Thyroid gland (tissue), 4 donors: ENCODE results near the gene CCL15. TPM values are rescaled to one million over a fixed set of nuclear protein-coding genes. Genes with fewer than 3 reads are reported as not detected.

Source experiments
- DNase-seq, 2 donors: peaks; one replicate each; pipeline ENCODE4 v3.0.0-alpha.2; 2019
- H3K27ac ChIP-seq, 3 donors: fragments of 200-600 bp; sonication (generic); 1 replicate in 2 of 3; 2 replicates in 1 of 3; pipeline ENCODE4 v1.5.1; 2016 to 2019; ENCODE audit warnings: mild to moderate bottlenecking in 1 of 3, moderate library complexity in 1 of 3
- H3K27me3 ChIP-seq: fragments of 200-600 bp; sonication (generic); one replicate; pipeline ENCODE4 v1.5.1; 2019
- H3K36me3 ChIP-seq, 2 donors: fragments of 200-600 bp; sonication (generic); one replicate each; pipeline ENCODE4 v1.5.1; 2016 to 2019
- H3K4me1 ChIP-seq, 2 donors: fragments of 200-600 bp; sonication (generic); one replicate each; pipeline ENCODE4 v1.5.1; 2017 to 2019
- H3K4me3 ChIP-seq, 3 donors: fragments of 200-600 bp; sonication (generic); replicated peaks in 1 of 3; 1 replicate in 2 of 3; 2 replicates in 1 of 3; pipeline ENCODE4 v1.5.1; 2016; ENCODE audit warnings: mild to moderate bottlenecking in 1 of 3
- H3K9me3 ChIP-seq: fragments of 200-600 bp; sonication (generic); one replicate; pipeline ENCODE4 v1.5.1; 2017
- POLR2A ChIP-seq, 2 donors: fragments of 450-650 bp; IDR thresholded peaks; one replicate each; pipeline ENCODE4 v1.6.1; 2017; ENCODE audit warnings: antibody characterized with exemption in 2 of 2, mild to moderate bottlenecking in 2 of 2, moderate library complexity in 1 of 2
- WGBS, 2 donors: methylation state at CpG; one replicate each; pipeline ENCODE4 v1.1.5; 2017; 5-methylcytosine and 5-hydroxymethylcytosine counted together
- intact Hi-C: fragments of 100-400 bp; cut with DNase I; formaldehyde crosslinking; loops from one replicate; pipeline ENCODE4 v1.15.1; 2023
- total RNA-seq, 4 donors: library from RNA; depleted of rRNA; stranded (reverse); fragments of >200 nt; gene quantifications; one replicate each; pipeline ENCODE4 v1.2.3, GENCODE V29; 2016
- TF ChIP-seq, protein P1 (sequence below), 6 experiments: fragments of 200-600 bp in 3 of 6; fragments of 450-650 bp in 3 of 6; sonication (generic) in 3 of 6; IDR thresholded peaks; one replicate each; pipeline ENCODE4 v1.5.1; 2016 to 2019; ENCODE audit warnings: antibody characterized with exemption in 6 of 6, mild to moderate bottlenecking in 2 of 6, inconsistent platforms in 1 of 6, moderate library complexity in 1 of 6

The CCL15 gene
- total RNA-seq, 4 donors from 2014 or later, result 0.33 TPM; not detected in 3

DNA sequence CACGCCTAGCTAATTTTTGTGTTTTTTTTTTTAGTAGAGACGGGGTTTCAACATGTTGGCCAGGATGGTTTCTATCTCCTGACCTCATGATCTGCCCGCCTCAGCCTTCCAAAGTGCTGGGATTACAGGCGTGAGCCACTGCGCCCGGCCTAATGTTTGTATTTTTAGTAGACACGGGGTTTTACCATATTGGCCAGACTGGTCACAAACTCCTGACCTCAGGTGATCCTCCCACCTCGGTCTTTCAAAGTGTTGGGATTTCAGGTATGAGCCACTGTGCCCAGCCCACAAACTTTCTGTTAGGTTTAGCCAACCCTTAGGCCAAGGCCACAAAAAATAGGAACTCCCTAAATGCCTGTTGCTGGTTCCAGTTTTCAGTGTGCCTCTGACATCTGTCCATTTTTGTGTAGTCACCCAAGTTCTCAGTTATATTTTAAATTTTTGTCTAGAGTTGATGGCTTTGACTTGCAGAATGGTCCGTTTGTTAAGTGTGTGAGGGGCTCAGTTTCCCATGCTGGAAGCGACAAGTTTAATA lies 32.8 kb downstream of the CCL15 start:
- H3K27me3 ChIP-seq, result no peaks in the 10 kb centered on the region
- no peak overlapping the region for H3K27ac ChIP-seq
- no peaks in the 10 kb centered on the region for H3K36me3 ChIP-seq
- no peak for DNase-seq
- H3K4me3 ChIP-seq, result no peak overlapping the region
- H3K4me1 ChIP-seq, result no peaks in the 10 kb centered on the region
- intact Hi-C loops, result no loop called here
- TF ChIP-seq, protein P1, sequence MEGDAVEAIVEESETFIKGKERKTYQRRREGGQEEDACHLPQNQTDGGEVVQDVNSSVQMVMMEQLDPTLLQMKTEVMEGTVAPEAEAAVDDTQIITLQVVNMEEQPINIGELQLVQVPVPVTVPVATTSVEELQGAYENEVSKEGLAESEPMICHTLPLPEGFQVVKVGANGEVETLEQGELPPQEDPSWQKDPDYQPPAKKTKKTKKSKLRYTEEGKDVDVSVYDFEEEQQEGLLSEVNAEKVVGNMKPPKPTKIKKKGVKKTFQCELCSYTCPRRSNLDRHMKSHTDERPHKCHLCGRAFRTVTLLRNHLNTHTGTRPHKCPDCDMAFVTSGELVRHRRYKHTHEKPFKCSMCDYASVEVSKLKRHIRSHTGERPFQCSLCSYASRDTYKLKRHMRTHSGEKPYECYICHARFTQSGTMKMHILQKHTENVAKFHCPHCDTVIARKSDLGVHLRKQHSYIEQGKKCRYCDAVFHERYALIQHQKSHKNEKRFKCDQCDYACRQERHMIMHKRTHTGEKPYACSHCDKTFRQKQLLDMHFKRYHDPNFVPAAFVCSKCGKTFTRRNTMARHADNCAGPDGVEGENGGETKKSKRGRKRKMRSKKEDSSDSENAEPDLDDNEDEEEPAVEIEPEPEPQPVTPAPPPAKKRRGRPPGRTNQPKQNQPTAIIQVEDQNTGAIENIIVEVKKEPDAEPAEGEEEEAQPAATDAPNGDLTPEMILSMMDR (IDR thresholded peaks at IDR 0.05), result no peak
- no peaks in the 10 kb centered on the region for H3K9me3 ChIP-seq
- 81 to 89% methylated on average over 10 of the region's 10 CpGs for WGBS, 2 donors

DNA sequence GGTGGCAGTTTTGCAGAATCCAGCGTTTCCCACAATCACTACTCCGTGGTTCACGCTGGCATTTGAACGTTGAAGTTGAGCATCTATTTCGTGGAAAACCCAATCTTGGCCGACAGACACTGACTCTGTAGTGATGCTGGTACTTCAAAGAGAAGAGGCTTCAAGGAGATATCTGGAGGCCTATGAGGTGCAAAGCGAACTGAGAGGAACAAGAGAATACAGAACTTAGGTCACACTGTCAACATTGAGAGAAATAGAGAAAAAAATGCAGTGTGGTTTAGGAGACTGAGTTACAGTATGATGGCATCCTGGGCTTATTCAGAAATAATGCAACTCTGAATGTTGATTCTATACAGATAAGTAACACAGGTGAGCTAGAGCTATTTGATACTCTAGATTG lies 36.1 kb downstream of the CCL15 start:
- Histone ChIP-seq H3K36me3 (no peaks in the 10 kb centered on the region), H3K9me3 (no peaks in the 10 kb centered on the region), H3K4me3 (no peak overlapping the region), H3K4me1 (no peaks in the 10 kb centered on the region), H3K27me3 (no peaks in the 10 kb centered on the region), H3K27ac (no peak overlapping the region)
- WGBS, 2 donors, result 91 to 94% methylated on average over 7 of the region's 7 CpGs
- intact Hi-C loops, result no loop called here
- DNase-seq, result no peak
- no peak for TF ChIP-seq POLR2A (IDR thresholded peaks at IDR 0.05)
- TF ChIP-seq, protein P1 (IDR thresholded peaks at IDR 0.05), result no peak

DNA sequence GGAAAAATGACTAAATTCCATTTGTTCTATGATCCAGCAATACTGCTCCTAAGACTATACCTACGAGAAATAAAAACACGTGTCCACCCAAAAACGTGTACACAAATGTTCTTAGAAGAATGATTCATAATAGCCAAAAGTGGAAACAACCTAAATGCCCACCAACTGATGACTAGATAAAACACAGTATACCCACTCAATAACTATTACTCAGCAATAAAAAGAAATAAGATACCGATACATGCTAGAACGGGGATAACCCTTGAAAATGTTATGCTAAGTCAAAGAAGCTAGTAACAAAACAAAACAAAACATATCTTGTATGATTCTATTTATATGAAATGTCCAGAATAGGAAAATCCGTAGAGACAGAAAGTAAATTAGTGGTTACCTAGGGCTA lies 37.7 kb downstream of the CCL15 start:
- no peak overlapping the region for H3K4me3 ChIP-seq
- no peaks in the 10 kb centered on the region for H3K4me1 ChIP-seq
- intact Hi-C loops, result no loop called here
- 79 to 85% methylated on average over 6 of the region's 6 CpGs for WGBS, 2 donors
- DNase-seq, result no peak
- TF ChIP-seq, protein P1 (IDR thresholded peaks at IDR 0.05), result no peak
- no peak for TF ChIP-seq POLR2A (IDR thresholded peaks at IDR 0.05)
- H3K36me3 ChIP-seq, result no peaks in the 10 kb centered on the region
- no peaks in the 10 kb centered on the region for H3K9me3 ChIP-seq
- H3K27me3 ChIP-seq, result no peaks in the 10 kb centered on the region
- H3K27ac ChIP-seq, result no peak overlapping the region

DNA sequence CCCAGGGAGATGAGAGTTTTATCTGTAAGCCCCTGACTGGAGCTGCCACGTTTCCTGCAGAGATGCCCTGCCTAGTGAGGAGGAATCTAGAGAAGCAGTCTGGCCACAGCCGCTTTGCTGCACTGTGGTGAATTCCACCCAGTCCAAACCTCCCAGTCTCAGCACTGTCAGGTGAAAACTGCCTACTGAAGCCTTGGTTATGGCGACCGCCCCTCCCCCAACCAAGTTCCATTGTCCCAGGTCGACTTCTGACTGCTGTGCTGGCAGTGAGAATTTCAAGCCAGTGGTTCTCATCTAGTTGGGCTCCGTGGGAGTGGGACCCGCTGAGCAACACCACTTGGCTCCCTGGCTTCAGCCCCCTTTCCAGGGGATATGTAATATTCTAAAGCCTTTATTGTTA lies 47.6 kb downstream of the CCL15 start:
- Histone ChIP-seq H3K27me3 (no peaks in the 10 kb centered on the region), H3K4me3 (no peak overlapping the region), H3K27ac (no peak overlapping the region), H3K9me3 (no peaks in the 10 kb centered on the region), H3K36me3 (no peaks in the 10 kb centered on the region), H3K4me1 (no peaks in the 10 kb centered on the region)
- WGBS, 2 donors, result 54% methylated on average over 6 to 7 of the region's 7 CpGs
- TF ChIP-seq POLR2A (IDR thresholded peaks at IDR 0.05), result no peak
- TF ChIP-seq, protein P1 (IDR thresholded peaks at IDR 0.05), result no peak
- no peak for DNase-seq
- intact Hi-C loops, result no loop called here

DNA sequence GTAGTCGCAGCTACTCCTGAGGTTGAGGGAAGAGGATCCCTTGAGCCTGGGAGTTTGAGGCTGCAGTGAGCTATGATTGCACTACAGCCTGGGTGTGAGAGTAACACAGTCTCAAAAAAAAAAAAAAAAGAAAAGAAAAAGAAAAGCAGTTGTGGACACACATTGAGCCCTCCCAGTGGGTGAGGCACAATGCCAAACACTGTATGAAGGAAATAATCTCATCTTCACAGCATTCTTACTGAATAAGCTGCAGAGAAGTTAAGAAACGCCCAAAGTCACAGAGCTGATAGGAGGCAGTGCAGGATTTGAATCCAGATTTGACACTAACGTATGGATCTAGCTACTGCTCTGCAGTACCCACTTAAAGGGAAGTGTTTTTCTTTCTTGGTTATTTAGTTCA lies 52.0 kb downstream of the CCL15 start:
- H3K4me3 ChIP-seq, result no peak overlapping the region
- H3K27me3 ChIP-seq, result no peaks in the 10 kb centered on the region
- TF ChIP-seq, protein P1 (IDR thresholded peaks at IDR 0.05), result no peak
- no peak for TF ChIP-seq POLR2A (IDR thresholded peaks at IDR 0.05)
- DNase-seq, result no peak
- intact Hi-C loops, result no loop called here
- WGBS, 2 donors, result 66 to 73% methylated on average over 3 of the region's 3 CpGs
- H3K36me3 ChIP-seq, result no peaks in the 10 kb centered on the region
- H3K9me3 ChIP-seq, result no peaks in the 10 kb centered on the region
- H3K27ac ChIP-seq, result no peak overlapping the region
- no peaks in the 10 kb centered on the region for H3K4me1 ChIP-seq
